ENCODE measurements around the gene SOX1. TPM values are rescaled to one million over a fixed set of nuclear protein-coding genes. Genes with fewer than 3 reads are reported as not detected.

SOX1 gene
- total RNA-seq, 1 donor from 2014 or later = 41.4 TPM

GRCh38 chr13:112074139-112074865 is 7.4 kb downstream of the SOX1 start:
- peak overlapping the region; percentile 91 for H3K4me3 Mint-ChIP-seq
- H3K4me1 Mint-ChIP-seq = peaks cover 57% of the 10 kb centered on the region
- H3K27ac Mint-ChIP-seq (ENCODE audit: unreplicated experiment) = peak overlapping the region; percentile 90
- peaks cover 49% of the 10 kb centered on the region for H3K27me3 Mint-ChIP-seq (ENCODE audit: low read depth)
- H3K36me3 Mint-ChIP-seq (ENCODE audit: low read depth) = peaks cover 14% of the 10 kb centered on the region
- TF ChIP-seq CTCF (conservative IDR thresholded peaks at IDR 0.05) = no peak
- DNase-seq (ENCODE audit: low read depth, low spot score) = no peak
- no peaks in the 10 kb centered on the region for H3K9me3 Mint-ChIP-seq

GRCh38 chr13:112077729-112078128 is 10.8 kb downstream of the SOX1 start:
- Mint-ChIP-seq H3K4me1 (peaks cover 34% of the 10 kb centered on the region), H3K27me3 (ENCODE audit: low read depth) (peaks cover 24% of the 10 kb centered on the region), H3K9me3 (peaks cover under 1% of the 10 kb centered on the region), H3K4me3 (no peak overlapping the region), H3K36me3 (ENCODE audit: low read depth) (peaks cover 6% of the 10 kb centered on the region), H3K27ac (ENCODE audit: unreplicated experiment) (no peak overlapping the region)
- no peak for TF ChIP-seq CTCF (conservative IDR thresholded peaks at IDR 0.05)
- DNase-seq (ENCODE audit: low read depth, low spot score) = no peak

DNA sequence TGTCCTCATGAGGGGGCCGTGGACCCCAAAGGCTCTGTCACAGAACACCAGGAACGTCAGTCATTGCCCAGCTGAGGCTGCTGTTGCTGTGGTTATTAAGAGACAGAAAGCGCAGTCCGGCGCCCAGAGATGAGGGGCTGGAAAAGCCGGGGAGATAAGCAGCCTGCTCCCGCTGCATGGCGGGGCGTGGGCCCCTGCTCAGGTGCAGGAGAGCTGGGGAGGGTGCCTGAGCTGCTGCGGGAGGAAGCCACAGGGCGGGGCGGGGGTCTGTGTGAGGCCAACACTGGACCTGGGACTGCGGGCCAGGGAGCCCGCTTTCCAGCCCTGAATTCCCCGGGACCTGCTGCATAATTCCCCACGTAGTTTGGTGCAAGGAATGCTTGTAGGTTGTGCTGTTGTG is 11.3 kb downstream of the SOX1 start:
- Mint-ChIP-seq H3K4me3 (no peak overlapping the region), H3K4me1 (peaks cover 34% of the 10 kb centered on the region), H3K9me3 (peaks cover 2% of the 10 kb centered on the region), H3K36me3 (ENCODE audit: low read depth) (peaks cover 8% of the 10 kb centered on the region), H3K27me3 (ENCODE audit: low read depth) (peaks cover 23% of the 10 kb centered on the region), H3K27ac (ENCODE audit: unreplicated experiment) (no peak overlapping the region)
- DNase-seq (ENCODE audit: low read depth, low spot score) = no peak
- no peak for TF ChIP-seq CTCF (conservative IDR thresholded peaks at IDR 0.05)

- no peak overlapping the region for H3K4me3 Mint-ChIP-seq
- H3K9me3 Mint-ChIP-seq = peaks cover 8% of the 10 kb centered on the region
- peaks cover 29% of the 10 kb centered on the region for H3K4me1 Mint-ChIP-seq
- no peak for DNase-seq (ENCODE audit: low read depth, low spot score)
- peaks cover 17% of the 10 kb centered on the region for H3K27me3 Mint-ChIP-seq (ENCODE audit: low read depth)
- H3K36me3 Mint-ChIP-seq (ENCODE audit: low read depth) = peaks cover 11% of the 10 kb centered on the region
- no peak for TF ChIP-seq CTCF (conservative IDR thresholded peaks at IDR 0.05)
- H3K27ac Mint-ChIP-seq (ENCODE audit: unreplicated experiment) = no peak overlapping the region
Observed at GRCh38 chr13:112078879-112079531, 12.1 kb downstream of the SOX1 start.

GRCh38 chr13:112079696-112080095 is 12.7 kb downstream of the SOX1 start:
- peaks cover 13% of the 10 kb centered on the region for H3K9me3 Mint-ChIP-seq
- H3K36me3 Mint-ChIP-seq (ENCODE audit: low read depth) = peaks cover 16% of the 10 kb centered on the region
- TF ChIP-seq CTCF (conservative IDR thresholded peaks at IDR 0.05) = no peak
- peaks cover 10% of the 10 kb centered on the region for H3K27me3 Mint-ChIP-seq (ENCODE audit: low read depth)
- no peak overlapping the region for H3K4me3 Mint-ChIP-seq
- no peak for DNase-seq (ENCODE audit: low read depth, low spot score)
- H3K27ac Mint-ChIP-seq (ENCODE audit: unreplicated experiment) = no peak overlapping the region
- H3K4me1 Mint-ChIP-seq = peaks cover 22% of the 10 kb centered on the region

Data from neural crest cell (in vitro differentiated cells).